Midbrain (tissue), 1 donor: ENCODE results near the gene PRPF8.
A peak's percentile ranks its signal among the peaks of the same experiment; 100 is the strongest.
"Not testable (repeated sequence)": the region's sequence is repeated elsewhere in the genome, so short reads cannot be mapped to it uniquely, and the experiment has no call there.

Experiments used
- DNase-seq: peaks from one replicate; lab custom pipeline; 2025; lab: John Stamatoyannopoulos, UW

PRPF8 gene

DNA sequence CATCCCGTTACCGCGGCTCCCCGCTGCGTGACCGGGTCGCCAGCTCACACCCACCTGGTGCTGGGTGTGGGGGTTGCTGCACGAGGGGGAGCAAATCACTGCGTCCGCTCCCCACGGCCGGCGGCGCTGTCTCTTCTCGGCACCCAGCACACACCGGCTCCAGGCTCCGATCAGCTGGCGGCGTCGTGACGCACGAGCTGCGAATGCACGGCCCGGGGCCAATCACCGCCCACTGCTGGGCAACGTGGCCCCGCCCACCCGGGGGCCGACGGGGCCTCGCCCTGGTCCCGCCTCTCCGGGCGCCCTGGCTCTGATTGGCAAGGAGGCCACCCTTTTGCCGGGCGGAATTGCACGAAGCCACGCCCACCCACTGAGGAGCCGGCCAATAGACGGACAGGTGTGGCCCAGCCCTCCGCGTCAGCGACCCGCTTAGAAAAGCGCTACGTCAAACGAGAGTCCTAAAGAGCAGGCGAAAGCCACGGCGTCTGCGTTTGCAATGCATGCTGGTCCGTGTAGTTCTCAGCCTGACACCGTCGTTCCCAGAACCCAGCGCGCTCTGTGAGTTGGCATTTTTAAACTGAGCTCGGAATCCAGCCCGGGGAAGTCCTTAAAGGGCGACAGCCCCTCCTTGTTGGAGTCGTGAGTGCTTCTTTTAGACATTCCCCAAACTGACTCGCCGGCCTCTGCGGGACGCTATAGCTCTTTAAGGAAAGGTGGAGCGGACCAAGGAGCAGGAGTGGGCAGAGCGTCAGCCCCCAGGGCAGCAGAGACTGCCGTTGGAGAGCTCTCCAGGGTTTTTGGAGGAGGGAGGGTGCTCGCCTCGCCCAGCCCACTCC is 31.6 kb upstream of the PRPF8 start:
- DNase-seq: peak; percentile 100

GRCh38 chr17:1715803-1716075 is 31.1 kb upstream of the PRPF8 start:
- no peak for DNase-seq

GRCh38 chr17:1714980-1715802 is 30.5 kb upstream of the PRPF8 start:
- no peak for DNase-seq

- peak; percentile 71 for DNase-seq
Measured at GRCh38 chr17:1714427-1714979, 29.8 kb upstream of the PRPF8 start.

- no peak for DNase-seq
Measured at GRCh38 chr17:1713878-1714426, 29.3 kb upstream of the PRPF8 start.

DNA sequence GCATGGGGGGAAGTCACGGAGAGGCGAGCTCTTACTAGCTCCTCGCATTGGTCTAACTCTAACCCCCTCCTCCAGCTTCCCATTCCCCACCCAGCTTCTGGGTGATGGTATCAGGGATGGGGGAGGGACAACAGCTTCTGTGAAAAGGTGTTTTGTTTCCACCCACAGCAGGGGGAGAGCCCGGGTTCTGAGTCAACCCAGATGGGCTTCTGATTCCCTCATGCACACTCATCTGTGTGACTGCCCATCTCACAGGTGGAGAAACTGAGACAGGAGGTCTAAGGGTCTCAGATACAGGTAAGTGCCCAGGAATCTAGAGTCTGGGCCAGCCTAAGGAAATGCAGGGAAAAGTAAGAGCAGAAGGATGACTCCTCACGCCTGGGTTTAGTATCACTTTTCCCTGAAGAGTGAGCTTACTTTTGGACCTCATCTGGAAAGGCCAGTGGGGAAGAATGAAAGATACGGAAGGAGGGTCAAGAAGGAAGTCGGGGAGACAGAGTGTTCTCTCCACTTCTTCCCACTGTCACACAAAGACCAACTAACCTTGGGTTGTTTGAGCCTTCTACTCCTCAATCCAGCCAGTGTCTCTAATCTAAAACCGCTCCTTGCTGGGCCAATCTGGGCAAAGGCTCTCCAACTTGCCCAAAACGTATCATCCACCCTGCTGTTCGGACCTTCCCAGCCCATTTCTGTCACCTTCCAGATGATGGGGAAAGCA is 28.7 kb upstream of the PRPF8 start:
- no peak for DNase-seq

GRCh38 chr17:1712271-1712670 is 27.6 kb upstream of the PRPF8 start:
- DNase-seq: no peak

DNA sequence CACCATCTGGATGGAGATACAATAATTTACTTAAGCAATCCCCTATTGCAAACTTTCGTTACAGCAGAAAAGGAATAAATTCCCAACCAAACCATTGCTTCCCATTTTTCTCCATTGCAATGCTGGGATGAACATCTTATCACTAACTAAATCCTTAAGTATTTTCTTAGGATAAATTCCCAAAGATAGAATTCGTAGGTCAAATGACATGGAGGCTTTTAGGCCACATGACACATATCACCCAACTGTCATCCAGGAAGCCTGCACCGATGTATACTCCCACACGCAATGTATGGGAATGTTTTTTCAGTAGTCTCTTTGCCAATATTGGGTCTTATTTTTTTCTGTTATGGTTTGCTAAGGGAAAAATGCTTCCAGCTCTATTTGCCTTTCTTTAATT is 27.1 kb upstream of the PRPF8 start:
- DNase-seq: no peak

GRCh38 chr17:1710807-1711553 is 26.3 kb upstream of the PRPF8 start:
- no peak for DNase-seq

GRCh38 chr17:1709971-1710806 is 25.5 kb upstream of the PRPF8 start, which contains the start of gene TLCD2:
Gene TLCD2, minus strand, starts transcription at chr17:1710377. Its CDS starts 135 bp downstream, at chr17:1710242.
- DNase-seq: no peak

GRCh38 chr17:1709403-1709951 is 24.8 kb upstream of the PRPF8 start:
- no peak for DNase-seq

- DNase-seq: not testable (repeated sequence)
Measured at GRCh38 chr17:1708791-1709346, 24.2 kb upstream of the PRPF8 start.

GRCh38 chr17:1707107-1707506 is 22.4 kb upstream of the PRPF8 start:
- DNase-seq: no peak

DNA sequence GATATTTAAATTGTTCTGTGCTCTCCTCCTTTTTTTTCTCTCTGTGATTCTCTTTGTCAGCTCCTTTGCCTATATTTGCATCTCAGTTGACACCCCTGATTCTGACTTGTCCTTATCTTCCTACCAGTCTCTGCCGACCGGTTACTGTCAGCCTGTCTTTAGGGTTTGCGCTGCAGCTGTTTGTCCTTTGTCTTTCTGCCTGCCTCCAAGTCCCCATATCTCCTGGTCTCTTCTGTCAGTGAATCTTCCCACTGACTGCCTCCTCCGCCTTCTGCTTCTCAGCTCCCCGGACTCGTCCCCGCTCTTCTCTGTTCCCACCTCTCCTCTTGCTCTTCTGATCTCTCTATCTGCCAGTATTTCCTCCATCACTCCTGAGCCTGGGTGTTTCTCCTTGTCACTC is 20.3 kb upstream of the PRPF8 start:
- DNase-seq: no peak

DNA sequence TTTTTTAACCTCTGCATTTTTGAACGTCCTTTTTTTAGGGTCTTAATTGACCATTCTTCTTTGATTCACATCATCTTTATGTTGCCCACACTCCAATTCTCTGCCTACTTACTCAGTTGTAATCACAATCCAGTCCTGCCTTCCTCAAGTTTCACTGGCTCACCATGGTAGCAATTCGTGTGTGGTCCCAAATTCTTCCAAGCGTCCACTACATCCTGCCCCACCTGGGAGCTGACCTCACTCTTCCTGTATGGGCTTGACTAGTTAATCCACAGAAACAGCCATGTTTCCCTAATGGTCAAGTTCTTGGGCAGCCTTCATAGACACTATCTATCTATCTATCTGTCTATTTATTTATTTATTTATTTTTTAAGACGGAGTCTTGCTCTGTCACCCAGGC is 18.4 kb upstream of the PRPF8 start:
- no peak for DNase-seq

DNA sequence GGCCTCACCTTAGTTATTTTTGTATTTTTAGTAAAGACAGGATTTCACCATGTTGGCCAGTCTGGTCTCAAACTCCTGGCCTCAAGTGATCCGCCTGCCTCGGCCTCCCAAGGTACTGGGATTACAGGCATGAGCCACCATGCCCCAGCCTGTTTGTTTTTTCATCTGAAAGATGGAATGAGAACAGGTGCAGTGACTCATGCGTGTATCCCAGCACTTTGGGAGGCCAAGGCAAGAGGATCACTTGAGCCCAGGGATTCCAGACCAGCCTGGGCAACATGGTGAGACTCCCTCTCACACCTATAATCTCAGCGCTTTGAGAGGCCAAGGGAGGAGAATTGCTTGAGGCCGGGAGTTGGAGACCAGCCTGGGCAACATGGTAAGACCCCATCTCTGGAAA is 15.2 kb upstream of the PRPF8 start:
- not testable (repeated sequence) for DNase-seq

GRCh38 chr17:1697681-1698080 is 13.0 kb upstream of the PRPF8 start:
- DNase-seq: no peak

DNA sequence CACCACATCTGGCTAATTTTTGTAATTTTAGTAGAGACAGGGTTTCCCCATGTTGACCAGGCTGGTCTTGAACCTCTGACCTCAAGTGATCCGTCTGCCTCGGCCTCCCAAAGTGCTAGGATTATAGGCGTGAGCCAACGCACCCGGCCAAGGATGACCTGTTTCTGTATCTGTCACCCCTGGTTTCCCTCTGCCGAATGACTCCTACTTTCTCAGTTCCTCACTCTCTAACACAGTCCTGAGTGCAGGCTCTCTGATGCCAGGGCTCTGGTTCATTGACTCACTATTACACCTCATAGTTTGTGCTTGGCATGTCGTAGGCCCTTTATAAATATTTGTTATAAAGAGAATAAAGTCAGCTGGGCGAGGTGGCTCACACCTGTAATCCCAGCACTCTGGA is 10.7 kb upstream of the PRPF8 start:
- DNase-seq: no peak

DNA sequence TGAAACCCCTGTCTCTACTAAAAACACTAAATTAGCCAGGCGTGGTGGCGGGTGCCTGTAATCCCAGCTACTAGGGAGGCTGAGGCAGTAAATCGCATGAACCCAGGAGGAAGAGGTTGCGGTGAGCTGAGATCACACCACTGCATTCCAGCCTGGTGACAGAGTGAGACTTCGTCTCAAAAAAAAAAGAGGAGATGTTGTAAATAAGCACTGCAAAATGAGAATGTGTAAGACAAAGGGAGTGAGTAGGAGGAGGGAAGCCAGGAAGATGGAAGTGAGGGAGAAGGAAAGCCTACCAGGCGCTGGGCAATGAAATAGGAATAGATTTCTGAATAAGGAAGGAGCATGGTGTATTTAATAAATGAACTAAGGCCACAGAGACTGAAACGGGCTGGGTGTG is 8.7 kb upstream of the PRPF8 start:
- DNase-seq: no peak
